ENCODE results near the gene RALGAPA2.

Gene RALGAPA2

GRCh38 chr20:20719411-20719810, 7.0 kb upstream of the RALGAPA2 start:
- no peak for DNase-seq

DNA sequence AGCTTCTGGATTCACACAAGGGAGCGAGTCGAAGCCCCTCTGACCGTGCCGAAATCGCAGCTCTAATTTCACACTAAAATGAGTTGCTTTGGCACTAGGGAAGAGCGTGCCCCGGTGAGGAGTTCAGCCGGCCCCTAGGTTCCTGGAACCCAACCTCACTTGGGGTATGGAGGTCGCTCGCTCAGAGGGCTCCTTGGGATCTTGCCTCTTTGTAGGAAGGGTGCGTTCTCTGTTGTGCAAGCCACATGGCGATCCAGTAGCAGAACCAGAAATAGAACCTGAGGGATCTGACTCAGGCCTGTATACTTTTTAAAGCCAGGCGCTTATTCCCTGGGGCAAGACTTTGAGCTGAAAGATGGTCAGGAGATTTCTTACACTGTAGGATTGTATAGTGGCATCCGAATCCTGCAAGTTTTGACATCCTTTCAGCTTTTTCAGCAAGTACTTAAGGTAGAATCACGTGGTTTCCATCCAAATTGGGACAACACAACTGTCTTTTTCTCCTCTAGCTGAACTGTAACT, 861 bp upstream of the RALGAPA2 start:
- DNase-seq = no peak

DNA sequence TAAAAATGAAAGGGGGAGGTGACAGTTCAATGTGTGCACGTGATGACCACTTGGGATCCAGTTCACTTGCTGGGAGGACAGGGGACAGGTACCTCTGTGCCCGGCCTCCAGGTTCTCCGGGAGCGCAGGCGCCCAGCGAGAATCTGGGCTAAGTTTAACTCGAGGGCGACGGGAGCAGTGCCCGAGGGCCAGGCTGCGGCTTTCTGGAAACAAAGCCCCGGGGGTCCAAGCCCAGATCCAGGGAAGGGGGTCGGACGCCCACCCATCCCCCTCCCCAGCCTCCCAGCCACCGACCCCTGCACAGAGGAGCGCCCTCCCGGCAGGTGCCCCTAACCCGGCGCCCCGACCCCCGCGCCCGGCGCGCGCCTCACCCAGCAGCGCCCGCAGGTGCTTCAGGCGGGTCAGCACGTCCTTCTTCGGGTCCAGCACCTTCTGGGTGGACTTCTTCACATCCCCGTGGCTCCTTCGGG, 405 bp downstream of the RALGAPA2 start:
- no peak for DNase-seq

DNA sequence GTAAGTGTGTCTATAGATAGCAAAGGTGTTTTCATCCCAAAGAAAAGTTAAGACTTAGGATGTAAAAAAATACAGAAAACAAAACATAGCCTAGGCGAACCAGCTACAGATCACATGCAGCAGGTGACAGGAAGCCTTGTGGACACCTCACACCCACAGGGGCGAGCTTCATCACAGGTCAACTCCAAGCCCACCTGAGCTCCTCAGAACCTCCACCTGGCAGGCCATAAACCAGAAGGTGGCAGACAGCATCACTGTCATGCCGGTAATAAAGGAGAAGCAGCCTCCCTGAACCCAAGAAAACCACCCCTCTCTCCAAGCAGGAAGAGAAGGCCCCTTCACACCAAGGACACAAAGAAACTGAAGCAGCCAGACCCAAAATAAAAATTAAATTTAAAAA, 1.0 kb downstream of the RALGAPA2 start:
- DNase-seq = no peak

GRCh38 chr20:20710443-20711315, 1.8 kb downstream of the RALGAPA2 start:
- no peak for DNase-seq

DNA sequence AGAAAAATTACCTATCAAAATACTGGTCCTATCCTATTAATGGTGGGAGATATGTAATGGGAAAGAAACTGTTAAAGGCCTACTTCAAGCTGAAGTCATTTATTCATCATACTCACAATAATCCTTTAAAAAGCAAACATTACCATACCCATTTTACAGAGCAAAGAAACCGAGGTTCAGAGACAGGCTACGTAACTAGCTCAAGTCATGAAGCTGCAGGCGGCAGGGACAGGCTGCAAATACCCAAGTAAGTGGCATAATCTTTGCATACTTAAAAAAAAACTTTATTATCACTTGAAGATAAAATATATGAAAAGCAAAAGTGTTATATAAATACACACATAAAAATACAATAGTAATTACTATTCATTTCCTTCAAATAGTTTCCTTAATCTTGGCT, 2.6 kb downstream of the RALGAPA2 start:
- no peak for DNase-seq

DNA sequence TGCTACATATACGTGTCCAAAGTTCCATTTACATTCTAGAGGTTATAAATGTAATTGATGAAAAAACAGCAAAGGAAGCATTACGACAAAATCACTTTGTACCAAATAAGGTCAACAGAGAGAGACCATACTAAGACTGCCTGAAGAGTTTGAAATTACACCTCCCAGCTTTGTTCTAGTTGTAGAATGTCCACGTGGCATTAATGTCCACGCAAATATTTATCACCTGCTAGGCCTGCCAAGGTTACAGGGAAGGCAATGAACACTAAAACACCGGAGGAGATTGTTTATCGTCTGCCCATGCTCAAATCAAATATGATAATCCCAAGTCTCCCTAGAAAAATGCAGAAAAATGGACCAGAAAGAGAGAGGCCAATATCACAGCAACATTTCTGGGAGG, 6.2 kb downstream of the RALGAPA2 start:
- DNase-seq = no peak

- DNase-seq = no peak
These were observed 9.9 kb downstream of the RALGAPA2 start for GRCh38 chr20:20702330-20703245.

- DNase-seq = no peak
These were observed 12.5 kb downstream of the RALGAPA2 start for GRCh38 chr20:20699917-20700316.

DNA sequence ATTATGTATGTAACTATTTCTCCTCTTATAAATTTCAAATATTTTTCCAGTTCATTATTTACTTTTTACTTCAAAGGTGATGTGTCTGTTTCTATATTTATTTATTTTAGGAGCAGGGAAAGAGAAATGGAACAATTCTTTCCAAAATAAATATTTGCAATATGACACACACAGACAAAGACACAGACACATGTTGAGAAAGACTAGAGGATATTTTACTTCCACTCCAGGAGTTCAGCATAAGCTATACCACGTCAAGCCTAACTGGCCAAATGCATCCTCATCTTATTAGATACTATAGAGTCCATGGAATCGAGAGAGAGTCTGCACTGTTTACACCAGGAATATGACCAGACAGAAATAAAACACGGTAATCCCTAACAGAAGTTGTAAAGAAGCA, 13.3 kb downstream of the RALGAPA2 start:
- no peak for DNase-seq

DNA sequence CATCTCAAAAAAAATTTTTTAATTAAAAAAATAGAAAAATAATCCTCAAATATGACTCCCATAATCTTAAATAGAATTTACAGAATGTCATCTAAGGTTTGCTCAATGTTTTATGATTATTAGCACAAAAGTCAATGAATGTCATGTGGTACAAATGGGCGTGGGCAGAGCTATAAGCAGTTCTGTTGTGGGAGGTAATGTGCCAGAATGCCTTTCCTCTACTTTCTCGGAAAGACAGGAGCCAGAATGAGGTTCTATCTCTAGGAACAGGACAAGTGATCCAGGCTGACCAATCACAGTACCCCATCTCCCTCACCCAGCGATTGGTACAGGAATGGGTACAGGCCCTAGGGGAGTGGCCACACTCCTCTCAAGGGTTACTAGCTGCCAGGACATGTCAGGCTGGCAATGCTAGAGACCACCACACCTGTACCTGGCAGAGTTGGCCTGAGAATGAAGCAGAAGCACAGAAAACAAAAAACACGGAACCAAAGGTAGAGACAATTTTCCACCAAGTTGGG, 15.1 kb downstream of the RALGAPA2 start:
- DNase-seq = no peak

GRCh38 chr20:20695250-20695816, 17.1 kb downstream of the RALGAPA2 start:
- no peak for DNase-seq

DNA sequence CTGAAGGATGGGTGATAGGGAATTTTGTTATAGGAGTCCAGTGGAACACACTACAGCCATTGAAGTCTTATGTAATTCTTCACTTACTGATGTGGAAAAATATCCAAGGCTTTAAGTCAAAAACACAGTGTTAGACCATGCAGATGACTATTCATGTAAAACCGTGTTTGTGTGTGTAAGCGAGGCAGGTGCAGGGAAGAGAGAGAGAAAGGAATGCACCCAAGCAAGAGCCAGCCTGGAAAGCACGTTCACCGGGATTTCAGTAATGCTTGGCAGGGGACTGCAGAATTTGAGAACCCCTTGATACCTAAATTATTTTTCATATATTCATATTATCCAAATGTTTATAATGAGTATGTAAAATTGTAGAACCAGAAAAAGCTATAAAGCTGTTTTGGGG, 17.9 kb downstream of the RALGAPA2 start:
- no peak for DNase-seq

- DNase-seq = no peak
These were observed 19.9 kb downstream of the RALGAPA2 start for GRCh38 chr20:20692587-20692986.

DNA sequence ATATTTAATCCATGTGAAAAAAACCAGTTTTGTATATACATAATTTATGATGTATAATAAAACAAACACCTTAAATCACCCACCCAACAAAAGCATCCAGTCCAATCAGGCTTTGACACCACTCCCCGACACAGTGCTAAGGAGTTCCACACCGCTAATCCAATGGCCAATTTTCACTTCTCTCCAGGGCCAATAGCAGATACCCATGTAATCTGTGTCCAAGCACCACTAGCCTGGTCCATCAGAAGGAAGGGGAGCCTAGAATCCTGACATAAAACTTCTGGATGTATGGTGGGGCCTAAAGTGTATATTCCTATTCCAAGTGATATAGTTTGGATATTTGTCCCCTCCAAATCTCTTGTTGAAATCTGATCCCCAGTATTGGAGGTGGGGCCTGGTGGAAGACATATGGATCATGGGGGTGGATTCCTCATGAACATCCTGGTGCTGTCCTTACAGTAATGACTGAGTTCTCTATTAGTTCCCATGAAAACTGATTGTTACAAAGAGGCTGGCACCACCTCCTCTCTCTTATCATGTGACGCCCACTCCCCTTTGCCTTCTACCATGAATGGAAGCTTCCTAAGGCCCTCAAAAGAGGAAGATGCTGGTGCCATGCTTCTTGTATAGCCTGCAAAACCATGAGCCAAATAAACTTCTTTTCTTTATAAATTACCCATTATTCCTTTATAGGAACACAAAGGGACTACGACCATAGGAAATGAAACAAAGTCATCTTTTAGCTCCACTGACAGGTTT, 20.8 kb downstream of the RALGAPA2 start:
- DNase-seq = no peak

DNA sequence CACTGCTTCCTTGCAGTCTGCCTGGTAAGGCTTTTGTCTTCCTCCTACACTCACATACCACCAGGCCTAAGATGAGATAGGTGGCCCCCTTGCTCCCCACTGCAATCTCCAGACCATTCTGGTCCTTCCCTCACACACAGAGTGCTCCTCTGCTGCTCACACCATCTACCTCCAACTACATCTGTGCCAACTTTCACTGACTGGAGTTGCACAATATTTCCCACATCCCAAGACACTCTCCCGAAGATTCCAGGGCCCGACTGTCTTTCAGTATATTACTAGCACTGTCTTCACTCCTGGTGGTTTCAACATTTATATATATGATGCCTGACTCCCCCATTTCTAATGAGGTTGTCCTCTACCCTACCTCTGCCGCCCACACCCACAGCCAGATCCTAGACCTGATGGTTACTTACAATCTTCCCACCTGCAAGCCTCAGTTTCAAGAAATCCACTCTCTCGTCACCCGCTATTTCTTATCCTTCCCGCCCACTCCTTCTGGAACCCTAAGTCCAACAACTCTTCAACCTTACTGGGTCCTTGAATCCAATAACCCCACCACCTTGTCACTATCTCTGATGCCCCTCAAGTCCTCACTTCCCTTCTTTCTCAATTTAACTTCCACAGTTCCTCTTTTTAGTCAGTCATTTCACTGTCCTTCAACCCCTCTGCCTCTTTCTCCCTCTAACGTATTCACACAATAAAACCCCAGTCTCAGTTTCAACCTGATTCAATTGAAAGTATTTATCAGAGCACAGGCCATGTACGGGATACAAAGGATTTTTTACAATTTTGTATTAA, 21.6 kb downstream of the RALGAPA2 start:
- no peak for DNase-seq

DNA sequence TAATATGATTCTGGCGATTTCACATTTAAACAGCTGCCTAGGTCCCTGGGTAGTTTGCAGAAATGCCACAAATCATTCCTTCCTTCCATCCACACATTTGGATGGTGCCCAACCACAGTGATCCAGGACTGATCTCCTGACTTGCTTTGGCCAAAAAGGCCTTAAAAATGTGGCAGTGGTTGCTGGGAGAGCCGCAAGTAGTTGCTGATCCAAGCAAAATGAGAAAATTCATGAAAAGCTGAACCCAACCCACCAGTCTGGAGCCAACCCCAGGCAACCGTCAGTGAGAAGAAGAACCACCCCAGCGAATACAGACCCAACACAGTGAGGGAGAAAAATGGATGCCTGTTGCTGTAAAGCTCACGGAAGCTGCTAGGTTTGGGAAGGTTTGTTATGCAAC, 25.1 kb downstream of the RALGAPA2 start:
- DNase-seq = no peak

- DNase-seq = no peak
These were observed 26.8 kb downstream of the RALGAPA2 start for GRCh38 chr20:20685635-20686034.

GRCh38 chr20:20683481-20684321, 28.7 kb downstream of the RALGAPA2 start:
- DNase-seq = no peak

DNA sequence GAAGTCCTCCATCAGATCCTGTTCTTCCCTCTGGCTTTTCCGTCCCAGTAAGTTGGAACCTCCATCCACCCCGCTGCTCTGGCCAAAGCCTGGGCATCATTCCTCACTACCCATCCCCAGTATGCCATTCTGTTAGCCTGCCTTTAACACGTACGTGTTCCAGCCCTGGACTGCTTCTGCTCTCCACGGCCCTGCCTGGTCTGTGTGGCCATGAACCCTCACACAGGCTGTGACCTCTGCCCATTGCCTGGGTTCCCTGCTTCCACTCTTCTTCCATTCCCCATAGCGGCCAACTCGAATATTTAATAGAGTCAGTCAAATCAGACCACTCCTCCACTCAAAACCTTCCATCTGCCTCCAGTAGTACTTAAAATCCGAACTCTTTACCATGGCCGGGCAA, 29.4 kb downstream of the RALGAPA2 start:
- no peak for DNase-seq

Measured in activated CD8-positive, alpha-beta memory T cell treated with anti-CD3 and anti-CD28 coated beads for 24 hours (primary cell).